Stimulated activated CD8-positive, alpha-beta memory T cell treated with anti-CD3 and anti-CD28 coated beads, Interleukin-7, amount 100 ng/mL, for 4 hours (primary cell): Measurements from ENCODE around the gene NOL9.

Source experiments
- DNase-seq, 2 donors: peaks; one replicate each; pipeline ENCODE4 v3.0.0-alpha.2; 2020; ENCODE audit warnings: low read depth in 2 of 2

Gene NOL9

GRCh38 chr1:6590046-6590445, 35.7 kb upstream of the NOL9 start:
- DNase-seq = no peak

GRCh38 chr1:6588893-6589520, 34.7 kb upstream of the NOL9 start:
- no peak for DNase-seq

GRCh38 chr1:6588128-6588892, 34.0 kb upstream of the NOL9 start:
- DNase-seq = no peak

GRCh38 chr1:6587261-6588005, 33.1 kb upstream of the NOL9 start:
- DNase-seq = no peak

- DNase-seq = no peak
Measured at GRCh38 chr1:6586404-6586816, 32.1 kb upstream of the NOL9 start.

- DNase-seq = no peak
Measured at GRCh38 chr1:6585841-6586240, 31.5 kb upstream of the NOL9 start.

- DNase-seq = no peak
Measured at GRCh38 chr1:6585081-6585722, 30.9 kb upstream of the NOL9 start.

GRCh38 chr1:6584126-6585080, 30.1 kb upstream of the NOL9 start:
- DNase-seq = no peak

GRCh38 chr1:6582370-6582769, 28.1 kb upstream of the NOL9 start:
- DNase-seq = no peak

GRCh38 chr1:6581561-6582305, 27.4 kb upstream of the NOL9 start:
- DNase-seq = no peak

GRCh38 chr1:6580593-6581409, 26.5 kb upstream of the NOL9 start:
- DNase-seq = no peak

GRCh38 chr1:6580119-6580592, 25.8 kb upstream of the NOL9 start:
- no peak for DNase-seq

GRCh38 chr1:6579374-6580118, 25.2 kb upstream of the NOL9 start, which contains the start of gene ZBTB48:
Gene ZBTB48, plus strand, starts transcription at chr1:6579994. Its CDS starts 616 bp downstream, at chr1:6580610.
- peak; percentile 93 to 98 for DNase-seq

- DNase-seq = no peak
Measured at GRCh38 chr1:6578624-6579373, 24.5 kb upstream of the NOL9 start.

- no peak for DNase-seq
Measured at GRCh38 chr1:6577831-6578525, 23.7 kb upstream of the NOL9 start.

- DNase-seq = no peak
Measured at GRCh38 chr1:6574818-6575217, 20.5 kb upstream of the NOL9 start.

GRCh38 chr1:6574025-6574620, 19.8 kb upstream of the NOL9 start:
- no peak for DNase-seq
